A204.1 (cell line): ENCODE results near the gene HPSE2.
"Not testable (repeated sequence)": the region's sequence is repeated elsewhere in the genome, so short reads cannot be mapped to it uniquely, and the experiment has no call there.

Experiments used
- FAIRE-seq: peaks from 2 replicates; lab custom pipeline; 2012; peaks lifted over from hg19 to GRCh38; lab: Jason Lieb, UNC

The HPSE2 gene

GRCh38 chr10:99161165-99161564 is 74.5 kb downstream of the HPSE2 start:
- FAIRE-seq: no peak

- FAIRE-seq: no peak
Observed at GRCh38 chr10:99143651-99144050, 92.0 kb downstream of the HPSE2 start.

GRCh38 chr10:99143011-99143410 is 92.6 kb downstream of the HPSE2 start:
- no peak for FAIRE-seq

- not testable (repeated sequence) for FAIRE-seq
Observed at GRCh38 chr10:99132897-99133296, 102.8 kb downstream of the HPSE2 start.

GRCh38 chr10:99125879-99126278 is 109.8 kb downstream of the HPSE2 start:
- no peak for FAIRE-seq

GRCh38 chr10:99124376-99124775 is 111.3 kb downstream of the HPSE2 start:
- FAIRE-seq: no peak

- FAIRE-seq: no peak
Observed at GRCh38 chr10:99123851-99124250, 111.8 kb downstream of the HPSE2 start.

GRCh38 chr10:99123336-99123735 is 112.3 kb downstream of the HPSE2 start:
- FAIRE-seq: no peak

GRCh38 chr10:99119258-99119748 is 116.3 kb downstream of the HPSE2 start:
- FAIRE-seq: no peak

- FAIRE-seq: no peak
Observed at GRCh38 chr10:99115703-99116102, 119.9 kb downstream of the HPSE2 start.

GRCh38 chr10:99085358-99085757 is 150.3 kb downstream of the HPSE2 start:
- FAIRE-seq: no peak

- FAIRE-seq: no peak
Observed at GRCh38 chr10:99084161-99084560, 151.5 kb downstream of the HPSE2 start.

GRCh38 chr10:99080275-99080945 is 155.2 kb downstream of the HPSE2 start:
- no peak for FAIRE-seq

- FAIRE-seq: no peak
Observed at GRCh38 chr10:99062591-99062990, 173.1 kb downstream of the HPSE2 start.

GRCh38 chr10:99058762-99059161 is 176.9 kb downstream of the HPSE2 start:
- FAIRE-seq: no peak

- no peak for FAIRE-seq
Observed at GRCh38 chr10:99057936-99058690, 177.5 kb downstream of the HPSE2 start.

GRCh38 chr10:99045671-99046070 is 190.0 kb downstream of the HPSE2 start:
- FAIRE-seq: no peak

- FAIRE-seq: no peak
Observed at GRCh38 chr10:99042051-99042771, 193.4 kb downstream of the HPSE2 start.

GRCh38 chr10:99041468-99041867 is 194.2 kb downstream of the HPSE2 start:
- FAIRE-seq: no peak

- no peak for FAIRE-seq
Observed at GRCh38 chr10:99013885-99014284, 221.8 kb downstream of the HPSE2 start.

- no peak for FAIRE-seq
Observed at GRCh38 chr10:99010286-99010685, 225.4 kb downstream of the HPSE2 start.

- no peak for FAIRE-seq
Observed at GRCh38 chr10:99008054-99008453, 227.6 kb downstream of the HPSE2 start.

- FAIRE-seq: no peak
Observed at GRCh38 chr10:99007457-99007856, 228.2 kb downstream of the HPSE2 start.
